GM12878 (cell line): ENCODE measurements around the gene ARMC9. TPM values are rescaled to one million over a fixed set of nuclear protein-coding genes. Genes with fewer than 3 reads are reported as not detected.

Experiments
- ATAC-seq: fragments of 200-7000 bp; cut with Tn5 transposase; 3 replicates; pipeline ENCODE4 v1.9.1; 2020; ENCODE audit warnings: mild to moderate bottlenecking, moderate library complexity
- BruUV-seq: library from RNA; stranded (reverse); fragments of 400-500 nt; replicated peaks from 2 replicates; lab custom pipeline; 2021; lab: Mats Ljungman, UMichigan
- CTCF ChIA-PET: fragments of 300-600 bp; sonication (Branson Sonifier 250); formaldehyde crosslinking; extraction: SDS; loops from one replicate; lab custom pipeline; 2021; ENCODE audit warnings: inconsistent platforms; lab: Yijun Ruan, JAX
- POLR2A ChIA-PET: fragments of 350-600 bp; formaldehyde crosslinking; extraction: SDS; loops from one replicate; lab custom pipeline; 2021; ENCODE audit warnings: inconsistent platforms; lab: Charles Lee
- RAD21 ChIA-PET: fragments of 300-600 bp; sonication (Branson Sonifier 250); formaldehyde crosslinking; loops from one replicate; lab custom pipeline; 2023; ENCODE audit warnings: antibody characterized with exemption; ENCODE audit not compliant: unreplicated experiment; lab: Charles Lee
- SMC1A ChIA-PET: fragments of 300-600 bp; sonication (Branson Sonifier 250); formaldehyde crosslinking; loops from one replicate; lab custom pipeline; 2023; ENCODE audit not compliant: unreplicated experiment, uncharacterized antibody; lab: Charles Lee
- DNase-seq: peaks from one replicate; pipeline ENCODE4 v3.0.0-alpha.2; 2011; ENCODE audit warnings: low read depth, low spot score
- FAIRE-seq: peaks from 3 replicates; lab custom pipeline; 2011; peaks lifted over from hg19 to GRCh38; lab: Jason Lieb, UNC
- H2AFZ ChIP-seq: 2 replicates; pipeline ENCODE4 v1.6.0; 2011; ENCODE audit warnings: low read depth, low read length, control low read depth; ENCODE audit not compliant: control insufficient read depth
- H3K27ac ChIP-seq: 2 replicates; pipeline ENCODE4 v1.5.1; 2011; ENCODE audit warnings: control low read depth; ENCODE audit not compliant: control insufficient read depth, insufficient read depth
- H3K27me3 ChIP-seq, 2 experiments: replicated peaks in 1 of 2; 2 replicates each; pipeline versions ENCODE4 v1.6.0 to v1.6.1; 2011; ENCODE audit warnings: low read length in 1 of 2; ENCODE audit not compliant: control insufficient read depth in 2 of 2, insufficient read depth in 2 of 2
- H3K36me3 ChIP-seq, 2 experiments: 2 replicates each; pipeline ENCODE4 v1.5.1; 2011; ENCODE audit warnings: low read length in 1 of 2; ENCODE audit not compliant: control insufficient read depth in 2 of 2, insufficient read depth in 2 of 2
- H3K4me1 ChIP-seq: 2 replicates; pipeline ENCODE4 v1.6.1; 2011; ENCODE audit warnings: mild to moderate bottlenecking, low read length, moderate library complexity, mixed read lengths; ENCODE audit not compliant: control insufficient read depth, insufficient read depth
- H3K4me2 ChIP-seq: 2 replicates; pipeline ENCODE4 v1.6.0; 2011; ENCODE audit warnings: control low read depth; ENCODE audit not compliant: control insufficient read depth, insufficient read depth
- H3K4me3 ChIP-seq: fragments of 200-600 bp; sonication (generic); 2 replicates; pipeline ENCODE4 v1.5.1; 2016
- H3K79me2 ChIP-seq: 2 replicates; pipeline ENCODE4 v1.6.0; 2011; ENCODE audit warnings: low read length; ENCODE audit not compliant: control insufficient read depth, insufficient read depth
- H3K9ac ChIP-seq: 2 replicates; pipeline ENCODE4 v1.8.0; 2011; ENCODE audit warnings: low read length, control low read depth, mixed read lengths; ENCODE audit not compliant: control insufficient read depth, insufficient read depth
- H3K9me3 ChIP-seq: replicated peaks from 3 replicates; pipeline ENCODE4 v1.5.1; 2011; ENCODE audit warnings: mild to moderate bottlenecking, low read length; ENCODE audit not compliant: control insufficient read depth, insufficient read depth
- H4K20me1 ChIP-seq: 2 replicates; pipeline ENCODE4 v1.6.0; 2011; ENCODE audit not compliant: control insufficient read depth, insufficient read depth
- CBX3 ChIP-seq: fragments of 200-600 bp; sonication (generic); IDR thresholded peaks from 2 replicates; pipeline ENCODE4 v1.6.1; 2016; ENCODE audit warnings: low read depth, borderline replicate concordance
- EP300 ChIP-seq, 2 experiments: fragments of 150-350 bp in 1 of 2; IDR thresholded peaks; 2 replicates each; pipeline ENCODE4 v1.6.1; 2011 to 2012; ENCODE audit warnings: low read depth in 2 of 2, low read length in 2 of 2, borderline replicate concordance in 1 of 2, improper control_type of control experiment in 1 of 2, inconsistent platforms in 1 of 2; ENCODE audit not compliant: control insufficient read depth in 1 of 2
- HCFC1 ChIP-seq: fragments of 150-350 bp; IDR thresholded peaks from 2 replicates; pipeline ENCODE4 v1.6.1; 2014; ENCODE audit warnings: low read length
- IRF3 ChIP-seq: fragments of 450-650 bp; IDR thresholded peaks from 2 replicates; pipeline ENCODE4 v1.6.1; 2014; ENCODE audit warnings: mild to moderate bottlenecking
- MLLT1 ChIP-seq: fragments of 450-650 bp; IDR thresholded peaks from 2 replicates; pipeline ENCODE4 v1.6.1; 2016; ENCODE audit warnings: mild to moderate bottlenecking
- NFYA ChIP-seq: IDR thresholded peaks from 2 replicates; pipeline ENCODE4 v1.6.1; 2011; ENCODE audit warnings: low read depth, mild to moderate bottlenecking, low read length, improper control_type of control experiment, borderline replicate concordance
- PAX8 ChIP-seq: fragments of 450-650 bp; IDR thresholded peaks from 2 replicates; pipeline ENCODE4 v1.6.1; 2017; ENCODE audit warnings: mild to moderate bottlenecking, moderate library complexity
- RCOR1 ChIP-seq: conservative IDR thresholded peaks from 2 replicates; pipeline ENCODE4 v1.6.1; 2012; ENCODE audit warnings: low read depth, low read length, improper control_type of control experiment
- RFX5 ChIP-seq: IDR thresholded peaks from 2 replicates; pipeline ENCODE4 v1.6.1; 2011; ENCODE audit warnings: low read depth, low read length, improper control_type of control experiment
- SREBF1 ChIP-seq: IDR thresholded peaks from 2 replicates; pipeline ENCODE4 v1.6.1; 2012; ENCODE audit warnings: mild to moderate bottlenecking, low read length
- ZNF592 ChIP-seq: fragments of 450-650 bp; IDR thresholded peaks from 2 replicates; pipeline ENCODE4 v1.6.1; 2017; ENCODE audit warnings: mild to moderate bottlenecking, moderate library complexity
- WGBS: methylation state at CpG from one replicate; pipeline ENCODE4 v1.1.6; 2016; ENCODE audit warnings: low lambda C conversion rate; ENCODE audit not compliant: insufficient replicate concordance, insufficient coverage; ENCODE audit errors: missing lambda C conversion rate; 5-methylcytosine and 5-hydroxymethylcytosine counted together
- in situ Hi-C: fragments of 300-500 bp; cut with MboI; formaldehyde crosslinking; loops from 9 replicates; pipeline ENCODE4 v1.14.3; 2018; ENCODE audit warnings: mixed read lengths
- intact Hi-C: fragments of 100-400 bp; cut with micrococcal nuclease; formaldehyde crosslinking; loops from one replicate; pipeline ENCODE4 v1.14.2; 2022; ENCODE audit not compliant: unreplicated experiment
- polyA plus RNA-seq, 11 experiments: library from polyadenylated mRNA; depleted of rRNA in 4 of 11; unstranded in 6 of 11; stranded (reverse) in 5 of 11; fragments of >200 nt; fragmentation: Nextera tagmentation in 4 of 11; fragmentation: Illumina TruSeq in 1 of 11; extraction: Ambion mirVana in 4 of 11; extraction: Trizol in 1 of 11; gene quantifications; 1 replicate in 1 of 11; 2 replicates in 10 of 11; pipeline versions ENCODE4 v1.2.1 to v1.2.3, GENCODE V29; 2011 to 2016; ENCODE audit warnings: inconsistent platforms in 2 of 11, missing spikeins in 2 of 11, low read depth in 1 of 11
- total RNA-seq, 4 experiments: library from RNA; depleted of rRNA in 3 of 4; stranded (reverse); fragments of >200 nt in 3 of 4; fragmentation: Illumina TruSeq in 1 of 4; extraction: Trizol in 1 of 4; gene quantifications; 2 replicates each; pipeline versions ENCODE4 v1.2.1 to v1.2.3, GENCODE V29; 2013 to 2021

ARMC9 gene
- total and polyA plus RNA-seq, 10 of the 15 experiments (the other 5 are each of a cell fraction or from before 2014, with no cell fraction given) = 3.8 to 21.8 (median 10.4) TPM

- Histone ChIP-seq H3K27me3 (no peaks in the 10 kb centered on the region), H3K4me2 (no peak overlapping the region), H3K4me3 (no peak overlapping the region), H3K4me1 (no peaks in the 10 kb centered on the region), H3K36me3 (no peaks in the 10 kb centered on the region), H4K20me1 (no peaks in the 10 kb centered on the region), H2AFZ (no peak overlapping the region), H3K9ac (no peak overlapping the region), H3K27ac (no peak overlapping the region), H3K79me2 (no peaks in the 10 kb centered on the region), H3K9me3 (no peaks in the 10 kb centered on the region)
- no TSS peak for BruUV-seq
- ChIA-PET RAD21 (interaction anchor here (0.7 kb wide), 1 partner anchor 190 kb away, joined by 3 read pairs; no protein-coding TSS in a partner anchor), POLR2A (no interaction called here), SMC1A (interaction anchor here (0.7 kb wide), 1 partner anchor 225 kb away, joined by 3 read pairs; no protein-coding TSS in a partner anchor), CTCF (no interaction called here)
- FAIRE-seq (no peak), DNase-seq (no peak), ATAC-seq (no peak)
- intact Hi-C loops (no loop called here), in situ Hi-C loops (no loop called here)
- WGBS = 40% methylated on average over 5 of the region's 6 CpGs
- TF ChIP-seq IRF3 = no peak
- TF ChIP-seq HCFC1 = no peak
- TF ChIP-seq CBX3 = no peak
- no peak for TF ChIP-seq NFYA
- TF ChIP-seq SREBF1 = no peak
- no peak for TF ChIP-seq RFX5
- TF ChIP-seq RCOR1 = no peak
- TF ChIP-seq MLLT1 = no peak
- no peak for TF ChIP-seq ZNF592
- TF ChIP-seq EP300 (IDR thresholded peaks at IDR 0.05; ENCODE audit: borderline replicate concordance in 1 of 2, control insufficient read depth in 1 of 2, low read depth in 2 of 2, low read length in 2 of 2) = no peak
- TF ChIP-seq PAX8 = no peak
Observed at GRCh38 chr2:231353469-231353868, 155.0 kb downstream of the ARMC9 start.
